HG03469 (cell line): ENCODE measurements around the gene CREM.

ENCODE experiments used
- ATAC-seq: cut with Tn5 transposase; IDR thresholded peaks from one replicate; pipeline ENCODE4 v1.9.1; 2021; ENCODE audit warnings: mild to moderate bottlenecking, moderate library complexity, moderate number of reproducible peaks; ENCODE audit not compliant: unreplicated experiment

CREM gene

DNA sequence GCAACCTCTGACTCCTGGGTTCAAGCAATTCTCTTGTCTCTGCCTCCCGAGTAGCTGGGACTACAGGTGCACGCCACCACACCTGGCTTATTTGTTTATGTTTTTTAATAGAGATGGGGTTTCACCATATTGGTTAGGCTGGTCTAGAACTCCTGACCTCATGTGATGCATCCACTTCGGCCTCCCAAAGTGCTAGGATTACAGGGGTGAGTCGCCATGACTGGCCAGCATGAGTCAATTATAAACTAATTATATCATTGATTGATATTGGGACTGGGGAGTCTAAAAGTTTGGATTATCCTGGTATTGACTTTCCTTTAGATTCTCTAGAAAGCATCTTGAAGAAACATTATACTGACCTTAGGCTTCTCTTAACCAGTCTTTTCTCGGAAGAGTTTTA, 135.8 kb downstream of the CREM start:
- ATAC-seq, result no peak
